Psoas muscle (tissue), 8 donors: Measurements from ENCODE around the gene VAC14. TPM values are rescaled to one million over a fixed set of nuclear protein-coding genes. Genes with fewer than 3 reads are reported as not detected.
A peak's percentile ranks its signal among the peaks of the same experiment; 100 is the strongest.

ENCODE experiments used
- ATAC-seq, 4 donors: fragments of 200-7000 bp; cut with Tn5 transposase; one replicate each; pipeline ENCODE4 v1.9.1; 2020; ENCODE audit warnings: moderate library complexity in 3 of 4, mild to moderate bottlenecking in 2 of 4
- DNase-seq, 2 donors: peaks; one replicate each; pipeline ENCODE4 v3.0.0-alpha.2; 2020
- H3K27ac ChIP-seq: fragments of 200-600 bp; one replicate; pipeline ENCODE4 v1.8.0; 2022
- H3K27me3 ChIP-seq, 3 donors: fragments of 200-600 bp in 1 of 3; one replicate each; pipeline versions ENCODE4 v1.6.1 to v1.8.0; 2013 to 2022; ENCODE audit warnings: low read length in 2 of 3, mild to moderate bottlenecking in 2 of 3, moderate library complexity in 1 of 3; ENCODE audit not compliant: insufficient read depth in 3 of 3
- H3K36me3 ChIP-seq, 2 donors: fragments of 200-600 bp in 1 of 2; one replicate each; pipeline versions ENCODE4 v1.6.1 to v1.8.0; 2013 to 2022; ENCODE audit warnings: low read depth in 1 of 2, mild to moderate bottlenecking in 1 of 2, moderate library complexity in 1 of 2; ENCODE audit not compliant: insufficient read depth in 1 of 2
- H3K4me1 ChIP-seq: fragments of 200-600 bp; one replicate; pipeline ENCODE4 v1.8.0; 2022
- H3K4me3 ChIP-seq: fragments of 200-600 bp; one replicate; pipeline ENCODE4 v1.8.0; 2022; ENCODE audit warnings: mild to moderate bottlenecking
- H3K9me3 ChIP-seq: fragments of 200-600 bp; one replicate; pipeline ENCODE4 v1.8.0; 2022
- CTCF ChIP-seq: fragments of 200-600 bp; IDR thresholded peaks from one replicate; pipeline ENCODE4 v1.8.0; 2022; ENCODE audit warnings: antibody characterized with exemption
- WGBS, 3 donors: extraction: QIAGEN DNeasy Blood & Tissue Kit; methylation state at CpG; one replicate each; pipeline versions ENCODE4 v1.1.6 to v1.1.7; 2013; 5-methylcytosine and 5-hydroxymethylcytosine counted together
- intact Hi-C, 2 donors: fragments of 100-400 bp; cut with DNase I; formaldehyde crosslinking; loops; one replicate each; pipeline versions ENCODE4 v1.11.0 to v1.14.2; 2022
- polyA plus RNA-seq, 3 donors: library from polyadenylated mRNA; stranded (reverse); fragments of 200-250 nt; gene quantifications; one replicate each; pipeline ENCODE4 v1.2.3, GENCODE V29; 2013
- total RNA-seq, 4 donors: library from RNA; stranded (reverse); fragmentation: NEBNext Ultra II Directional in 2 of 4; extraction: Animal tissue kit (Norgen Biotek cat#: 25700) in 2 of 4; gene quantifications; one replicate each; pipeline versions ENCODE4 v1.2.1 to v1.2.4, GENCODE V29; 2021 to 2023
- donor health status: healthy with polysubstance abuse.
- donor health status: DM: no; HTN: no; CAD: no; lungs with moderate emphysema.
- donor health status: Bipolar disorder and iron deficiency.
- donor health status: healthy.
- donor health status: DM: yes; HTN: yes; CAD: no.
- donor health status: DM: no; HTN: no; CAD: no.
- donor health status: DM: no; HTN: no; CAD: no.
- donor health status: DM: yes; HTN: yes; CAD: no.

Gene VAC14
- total and polyA plus RNA-seq, 7 donors, result 19.9 to 24.3 (median 23.0) TPM

- no peaks in the 10 kb centered on the region for H3K9me3 ChIP-seq
- TF ChIP-seq CTCF, result no peak
- no peak overlapping the region for H3K27ac ChIP-seq
- H3K4me3 ChIP-seq, result no peak overlapping the region
- no peak for ATAC-seq
- intact Hi-C loops, result no loop called here
- DNase-seq, result no peak
- H3K4me1 ChIP-seq, result peaks cover 10% of the 10 kb centered on the region
- H3K27me3 ChIP-seq, result peaks cover 0 to 14% (median 2%) of the 10 kb centered on the region in 3 donors
- H3K36me3 ChIP-seq, result no peaks in the 10 kb centered on the region
Observed at GRCh38 chr16:70803319-70803718, 2.4 kb upstream of the VAC14 start.

- H3K9me3 ChIP-seq, result no peaks in the 10 kb centered on the region
- intact Hi-C loops, result no loop called here
- DNase-seq (no peak), ATAC-seq (no peak)
- H3K36me3 ChIP-seq, result no peaks in the 10 kb centered on the region
- TF ChIP-seq CTCF, result no peak
- 27 to 41% (median 28%) methylated on average over 3 of the region's 3 CpGs for WGBS, 3 donors
- no peak overlapping the region for H3K27ac ChIP-seq
- peaks cover 0 to 4% (median 2%) of the 10 kb centered on the region in 3 donors for H3K27me3 ChIP-seq
- peak overlapping the region; percentile 92 for H3K4me3 ChIP-seq
- H3K4me1 ChIP-seq, result peaks cover 10% of the 10 kb centered on the region
Observed at GRCh38 chr16:70801611-70802010, 653 bp upstream of the VAC14 start.

DNA sequence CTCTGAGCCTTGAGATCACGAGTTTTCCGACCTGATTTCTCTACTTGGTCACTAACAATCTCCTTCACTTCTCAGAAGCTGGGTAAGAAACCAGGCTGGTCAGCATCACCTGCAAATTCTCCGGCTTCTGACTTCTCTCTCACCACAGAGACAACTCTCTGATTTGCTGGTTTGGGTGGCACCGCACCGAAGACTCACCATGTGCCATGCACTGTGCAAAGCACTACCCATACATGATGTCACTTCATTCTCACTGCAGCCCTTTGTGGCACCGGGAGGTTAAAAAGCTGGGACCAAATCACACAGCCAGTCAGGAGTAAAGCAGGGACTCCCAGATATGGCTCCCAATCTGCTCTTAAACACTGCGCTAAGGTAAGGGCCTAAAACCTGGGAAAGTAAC is 647 bp downstream of the VAC14 start:
- H3K9me3 ChIP-seq, result no peaks in the 10 kb centered on the region
- 14 to 17% (median 17%) methylated on average over 7 of the region's 7 CpGs for WGBS, 3 donors
- no peak for TF ChIP-seq CTCF
- peaks cover 0 to 2% (median 0%) of the 10 kb centered on the region in 3 donors for H3K27me3 ChIP-seq
- peak overlapping the region; percentile 92 for H3K4me3 ChIP-seq
- no peaks in the 10 kb centered on the region for H3K36me3 ChIP-seq
- intact Hi-C loops, result no loop called here
- peak overlapping the region; percentile 70 for H3K27ac ChIP-seq
- ATAC-seq (peak in 1 of 4 donors; percentile 1), DNase-seq (no peak)
- peaks cover 10% of the 10 kb centered on the region for H3K4me1 ChIP-seq

- intact Hi-C loops, result no loop called here
- no peak overlapping the region for H3K27ac ChIP-seq
Observed at GRCh38 chr16:70796301-70796700, 4.7 kb downstream of the VAC14 start.

More at GRCh38 chr16:70796301-70796700, 4.7 kb downstream of the VAC14 start:
- DNase-seq (no peak), ATAC-seq (no peak)
- Histone ChIP-seq H3K36me3 (no peaks in the 10 kb centered on the region), H3K4me3 (no peak overlapping the region), H3K4me1 (peaks cover 10% of the 10 kb centered on the region), H3K9me3 (no peaks in the 10 kb centered on the region), H3K27me3 (no peaks in the 10 kb centered on the region)
- TF ChIP-seq CTCF, result no peak
- WGBS, 3 donors, result 67 to 86% (median 73%) methylated on average over 3 of the region's 3 CpGs
